Endothelial cell (in vitro differentiated cells): ENCODE measurements around the gene PHF2. TPM values are rescaled to one million over a fixed set of nuclear protein-coding genes. Genes with fewer than 3 reads are reported as not detected.

ENCODE experiments used
- DNase-seq: peaks from one replicate; pipeline ENCODE4 v3.0.0; 2021; ENCODE audit warnings: low spot score
- H3K27ac Mint-ChIP-seq: one replicate; pipeline ENCODE4 v1.8.0; 2021; ENCODE audit warnings: mixed read lengths, inconsistent platforms; ENCODE audit not compliant: unreplicated experiment
- H3K27me3 Mint-ChIP-seq: one replicate; pipeline ENCODE4 v1.8.0; 2021; ENCODE audit warnings: mild to moderate bottlenecking, moderate library complexity, mixed read lengths, inconsistent platforms; ENCODE audit not compliant: unreplicated experiment
- H3K36me3 Mint-ChIP-seq: one replicate; pipeline ENCODE4 v1.8.0; 2021; ENCODE audit warnings: mild to moderate bottlenecking, low read depth, mixed read lengths, inconsistent platforms; ENCODE audit not compliant: unreplicated experiment
- H3K4me1 Mint-ChIP-seq: one replicate; pipeline ENCODE4 v1.8.0; 2021; ENCODE audit warnings: mild to moderate bottlenecking, mixed read lengths, inconsistent platforms; ENCODE audit not compliant: unreplicated experiment
- H3K4me3 Mint-ChIP-seq: one replicate; pipeline ENCODE4 v1.8.0; 2021; ENCODE audit warnings: mild to moderate bottlenecking, mixed read lengths, inconsistent platforms; ENCODE audit not compliant: unreplicated experiment
- H3K9me3 Mint-ChIP-seq: one replicate; pipeline ENCODE4 v1.8.0; 2021; ENCODE audit warnings: mixed read lengths, inconsistent platforms; ENCODE audit not compliant: unreplicated experiment
- CTCF ChIP-seq: fragments of 200-600 bp; sonication (generic); IDR thresholded peaks from one replicate; pipeline ENCODE4 v1.5.0; 2021; ENCODE audit warnings: antibody characterized with exemption; ENCODE audit not compliant: unreplicated experiment
- microRNA-seq: library from miRNA; unstranded; fragments of <30 nt; microRNA quantifications from one replicate; pipeline ENCODE4, GENCODE V29; 2020; ENCODE audit not compliant: unreplicated experiment
- total RNA-seq: library from RNA; stranded (reverse); fragmentation: NEBNext Ultra II Directional; extraction: Animal tissue kit (Norgen Biotek cat#: 25700); gene quantifications from one replicate; pipeline ENCODE4 v1.2.1, GENCODE V29; 2021; ENCODE audit not compliant: unreplicated experiment

The PHF2 gene
- total RNA-seq, 1 donor from 2014 or later, result 20.9 TPM

GRCh38 chr9:93725382-93725781 is 149.0 kb downstream of the PHF2 start:
- no peak for DNase-seq
- Mint-ChIP-seq H3K36me3 (peaks cover 4% of the 10 kb centered on the region), H3K27ac (no peak overlapping the region), H3K4me1 (no peaks in the 10 kb centered on the region), H3K9me3 (peaks cover under 1% of the 10 kb centered on the region), H3K27me3 (peaks cover 2% of the 10 kb centered on the region), H3K4me3 (no peak overlapping the region)
- TF ChIP-seq CTCF, result no peak

GRCh38 chr9:93726147-93726546 is 149.8 kb downstream of the PHF2 start:
- Mint-ChIP-seq H3K27me3 (peaks cover 2% of the 10 kb centered on the region), H3K27ac (no peak overlapping the region), H3K4me1 (no peaks in the 10 kb centered on the region), H3K9me3 (peaks cover 4% of the 10 kb centered on the region), H3K36me3 (peaks cover 4% of the 10 kb centered on the region), H3K4me3 (no peak overlapping the region)
- no peak for DNase-seq
- no peak for TF ChIP-seq CTCF

Small RNA genes lying within 50 kb of the gene (microRNA-seq; reads per million reads assigned to microRNA genes)
- gene MIR548AU, result not detected

Other genes starting within 250 kb of the PHF2 start
- 56.1 TPM for gene FAM120A, start 124.9 kb upstream of the PHF2 start, total RNA-seq
- 38.7 TPM for gene FAM120AOS, start 123.0 kb upstream of the PHF2 start, total RNA-seq